CD4-positive, alpha-beta T cell treated with Interleukin-17A for 1 hour (primary cell): Measurements from ENCODE around the gene AMOTL2.

Source experiments
- DNase-seq: peaks from one replicate; pipeline ENCODE4 v3.0.0-alpha.2; 2020

The AMOTL2 gene

GRCh38 chr3:134378384-134378783 lies 4.1 kb upstream of the AMOTL2 start:
- DNase-seq: peak; percentile 39

GRCh38 chr3:134377896-134378295 lies 3.6 kb upstream of the AMOTL2 start:
- no peak for DNase-seq

GRCh38 chr3:134376786-134377426 lies 2.7 kb upstream of the AMOTL2 start:
- no peak for DNase-seq

- no peak for DNase-seq
Observed at GRCh38 chr3:134376385-134376765, 2.1 kb upstream of the AMOTL2 start.

GRCh38 chr3:134375582-134376384 lies 1.5 kb upstream of the AMOTL2 start:
- DNase-seq: no peak

GRCh38 chr3:134374791-134375581 lies 739 bp upstream of the AMOTL2 start:
- no peak for DNase-seq

GRCh38 chr3:134373271-134374104 lies 759 bp downstream of the AMOTL2 start:
- DNase-seq: no peak

GRCh38 chr3:134372396-134373270 lies 1.6 kb downstream of the AMOTL2 start:
- no peak for DNase-seq

- no peak for DNase-seq
Observed at GRCh38 chr3:134371542-134372324, 2.5 kb downstream of the AMOTL2 start.

GRCh38 chr3:134370611-134371531 lies 3.4 kb downstream of the AMOTL2 start:
- DNase-seq: no peak

GRCh38 chr3:134369861-134370596 lies 4.2 kb downstream of the AMOTL2 start:
- no peak for DNase-seq

- no peak for DNase-seq
Observed at GRCh38 chr3:134369231-134369741, 5.0 kb downstream of the AMOTL2 start.

GRCh38 chr3:134368751-134369105 lies 5.5 kb downstream of the AMOTL2 start:
- DNase-seq: no peak

- no peak for DNase-seq
Observed at GRCh38 chr3:134367869-134368750, 6.1 kb downstream of the AMOTL2 start.

- no peak for DNase-seq
Observed at GRCh38 chr3:134366928-134367811, 7.1 kb downstream of the AMOTL2 start.

- DNase-seq: no peak
Observed at GRCh38 chr3:134366221-134366927, 7.9 kb downstream of the AMOTL2 start.
